Muscle of leg (tissue), 11 donors: ENCODE results near the gene CCDC141. TPM values are rescaled to one million over a fixed set of nuclear protein-coding genes. Genes with fewer than 3 reads are reported as not detected.

Source experiments
- DNase-seq: peaks from one replicate; pipeline ENCODE4 v3.0.0; 2013
- H3K27ac ChIP-seq: one replicate; pipeline ENCODE4 v1.5.1; 2013; ENCODE audit warnings: mild to moderate bottlenecking, low read length, control low read depth
- H3K27me3 ChIP-seq: one replicate; pipeline ENCODE4 v1.6.1; 2013; ENCODE audit warnings: low read length; ENCODE audit not compliant: control insufficient read depth, insufficient read depth
- H3K36me3 ChIP-seq: one replicate; pipeline ENCODE4 v1.6.1; 2013; ENCODE audit warnings: low read length; ENCODE audit not compliant: control insufficient read depth, insufficient read depth
- H3K4me1 ChIP-seq: one replicate; pipeline ENCODE4 v1.6.1; 2013; ENCODE audit warnings: low read length; ENCODE audit not compliant: control insufficient read depth, insufficient read depth
- H3K4me3 ChIP-seq: one replicate; pipeline ENCODE4 v1.5.1; 2013; ENCODE audit warnings: low read length, control low read depth
- H3K9me3 ChIP-seq: replicated peaks from 2 replicates; pipeline ENCODE4 v1.6.1; 2013; ENCODE audit warnings: low read depth, low read length; ENCODE audit not compliant: control insufficient read depth
- WGBS: methylation state at CpG from one replicate; pipeline ENCODE4 v1.1.5; 2013; ENCODE audit warnings: missing lambda C conversion rate; ENCODE audit not compliant: insufficient coverage; 5-methylcytosine and 5-hydroxymethylcytosine counted together
- polyA plus RNA-seq, 8 donors: library from polyadenylated mRNA; unstranded; fragments of 120-200 nt; gene quantifications; one replicate each; pipeline versions ENCODE4 v1.2.1 to v1.2.3, GENCODE V29; 2013; ENCODE audit warnings: inconsistent platforms in 1 of 8, low replicate concordance in 1 of 8; ENCODE audit not compliant: insufficient read length in 8 of 8, insufficient read depth in 1 of 8
- total RNA-seq: library from RNA; stranded (reverse); fragments of 120-200 nt; gene quantifications from one replicate; pipeline ENCODE4 v1.2.4, GENCODE V29; 2013

CCDC141 gene
- total and polyA plus RNA-seq, 9 donors = 35.7 to 76.1 (median 57.3) TPM

DNA sequence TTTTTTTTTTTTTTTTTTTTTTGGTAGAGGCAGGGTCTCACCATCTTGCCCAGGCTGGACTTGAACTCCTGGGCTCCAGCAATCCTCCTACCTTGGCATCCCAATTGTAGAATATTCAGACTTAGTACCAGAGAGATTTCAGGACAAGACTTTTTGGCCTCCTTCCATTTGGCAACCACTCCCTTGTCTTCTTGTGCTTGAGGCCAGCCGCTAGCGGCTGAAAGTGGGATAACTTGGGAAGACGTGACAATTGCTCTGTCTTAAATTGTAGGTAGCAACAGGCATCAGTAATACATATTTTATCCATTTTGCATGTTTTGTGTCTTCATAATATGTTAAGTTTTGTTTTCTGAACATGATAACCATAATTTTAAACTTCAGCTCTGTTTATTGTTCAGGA lies 189.4 kb downstream of the CCDC141 start:
- no peak overlapping the region for H3K4me3 ChIP-seq
- no peaks in the 10 kb centered on the region for H3K27me3 ChIP-seq
- peaks cover 17% of the 10 kb centered on the region for H3K4me1 ChIP-seq
- peak; percentile 84 for DNase-seq
- no CpG with 5 or more reads among the region's 3 CpGs for WGBS
- H3K27ac ChIP-seq = peak overlapping the region; percentile 54
- H3K36me3 ChIP-seq = no peaks in the 10 kb centered on the region
- no peaks in the 10 kb centered on the region for H3K9me3 ChIP-seq

GRCh38 chr2:178859730-178860129 lies 190.2 kb downstream of the CCDC141 start:
- 60% methylated on average over 1 of the region's 2 CpGs for WGBS
- DNase-seq = peak; percentile 73
- Histone ChIP-seq H3K27me3 (no peaks in the 10 kb centered on the region), H3K36me3 (no peaks in the 10 kb centered on the region), H3K4me3 (no peak overlapping the region), H3K4me1 (peaks cover 17% of the 10 kb centered on the region), H3K9me3 (no peaks in the 10 kb centered on the region), H3K27ac (peak overlapping the region; percentile 68)

- whole genome bisulfite sequencing = 60% methylated on average over 1 of the region's 4 CpGs
- H3K4me1 ChIP-seq = peaks cover 11% of the 10 kb centered on the region
- no peak overlapping the region for H3K4me3 ChIP-seq
- peak overlapping the region; percentile 68 for H3K27ac ChIP-seq
- no peaks in the 10 kb centered on the region for H3K27me3 ChIP-seq
- no peaks in the 10 kb centered on the region for H3K36me3 ChIP-seq
- H3K9me3 ChIP-seq = no peaks in the 10 kb centered on the region
- DNase-seq = peak; percentile 81
Measured at GRCh38 chr2:178858896-178859625, 190.9 kb downstream of the CCDC141 start.

DNA sequence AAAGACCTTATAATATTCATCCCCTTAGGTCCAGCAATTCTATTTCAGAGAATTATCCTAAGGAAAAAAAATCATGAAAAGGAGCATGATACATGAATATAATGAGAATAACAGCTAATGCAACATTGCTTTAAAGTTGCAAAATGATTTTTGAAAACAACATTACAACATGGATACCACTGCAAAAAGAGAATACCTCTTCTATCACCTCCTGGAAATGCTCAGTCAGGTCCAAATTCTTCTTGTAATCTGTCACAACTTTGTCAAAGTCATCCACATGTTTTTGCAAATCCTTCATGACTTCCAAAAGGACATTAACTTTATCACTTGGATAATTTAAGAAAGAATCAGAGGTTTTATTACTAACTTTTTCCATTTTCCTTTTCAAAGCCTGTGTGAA lies 194.8 kb downstream of the CCDC141 start:
- no peak overlapping the region for H3K27ac ChIP-seq
- H3K4me1 ChIP-seq = no peaks in the 10 kb centered on the region

GRCh38 chr2:178848335-178848734 lies 201.6 kb downstream of the CCDC141 start:
- no peaks in the 10 kb centered on the region for H3K9me3 ChIP-seq
- no peaks in the 10 kb centered on the region for H3K27me3 ChIP-seq
- H3K4me1 ChIP-seq = peaks cover 9% of the 10 kb centered on the region
- H3K4me3 ChIP-seq = no peak overlapping the region
- no peak overlapping the region for H3K27ac ChIP-seq
- DNase-seq = no peak
- WGBS = 93% methylated on average over 5 of the region's 5 CpGs
- peaks cover 7% of the 10 kb centered on the region for H3K36me3 ChIP-seq

More for the DNA sequence above, 194.8 kb downstream of the CCDC141 start:
- H3K36me3 ChIP-seq = no peaks in the 10 kb centered on the region
- DNase-seq = no peak
- H3K4me3 ChIP-seq = no peak overlapping the region
- no peaks in the 10 kb centered on the region for H3K9me3 ChIP-seq
- no peaks in the 10 kb centered on the region for H3K27me3 ChIP-seq

GRCh38 chr2:178846458-178846802 lies 203.5 kb downstream of the CCDC141 start:
- no peak overlapping the region for H3K4me3 ChIP-seq
- no peaks in the 10 kb centered on the region for H3K9me3 ChIP-seq
- 50% methylated on average over 1 of the region's 2 CpGs for WGBS
- no peak overlapping the region for H3K27ac ChIP-seq
- H3K36me3 ChIP-seq = peaks cover 7% of the 10 kb centered on the region
- no peaks in the 10 kb centered on the region for H3K27me3 ChIP-seq
- no peak for DNase-seq
- H3K4me1 ChIP-seq = peaks cover 9% of the 10 kb centered on the region

- Histone ChIP-seq H3K4me3 (no peak overlapping the region), H3K27ac (peak overlapping the region; percentile 49)
- WGBS = no CpG with 5 or more reads among the region's 2 CpGs
Measured at GRCh38 chr2:178845566-178846457, 204.1 kb downstream of the CCDC141 start.

DNA sequence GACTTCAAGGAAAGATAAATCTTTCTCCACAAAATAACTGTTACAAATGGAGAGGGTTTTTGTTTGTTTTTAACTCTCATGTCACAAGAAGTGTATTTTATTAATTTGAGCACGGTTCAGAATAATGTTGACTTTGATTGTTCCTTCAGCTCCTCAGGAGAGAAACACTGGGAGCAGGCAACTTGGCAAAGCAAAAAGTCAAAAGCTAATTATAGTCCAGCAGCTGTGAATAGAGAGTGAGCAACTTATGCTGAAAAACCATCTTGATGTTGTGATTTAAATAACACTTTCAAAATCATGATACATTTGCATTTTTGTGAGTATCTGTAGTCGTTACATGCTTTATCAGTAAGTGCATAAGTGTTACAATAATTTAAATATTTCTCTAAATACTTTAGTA lies 205.2 kb downstream of the CCDC141 start:
- Histone ChIP-seq H3K27me3 (no peaks in the 10 kb centered on the region), H3K9me3 (no peaks in the 10 kb centered on the region), H3K36me3 (peaks cover 7% of the 10 kb centered on the region), H3K27ac (peak overlapping the region; percentile 49), H3K4me1 (peaks cover 9% of the 10 kb centered on the region), H3K4me3 (no peak overlapping the region)
- DNase-seq = peak; percentile 53
- 50% methylated on average over 1 of the region's 2 CpGs for WGBS

More at GRCh38 chr2:178845566-178846457, 204.1 kb downstream of the CCDC141 start:
- Histone ChIP-seq H3K27me3 (no peaks in the 10 kb centered on the region), H3K9me3 (no peaks in the 10 kb centered on the region), H3K4me1 (peaks cover 9% of the 10 kb centered on the region), H3K36me3 (peaks cover 7% of the 10 kb centered on the region)
- peak; percentile 92 for DNase-seq

DNA sequence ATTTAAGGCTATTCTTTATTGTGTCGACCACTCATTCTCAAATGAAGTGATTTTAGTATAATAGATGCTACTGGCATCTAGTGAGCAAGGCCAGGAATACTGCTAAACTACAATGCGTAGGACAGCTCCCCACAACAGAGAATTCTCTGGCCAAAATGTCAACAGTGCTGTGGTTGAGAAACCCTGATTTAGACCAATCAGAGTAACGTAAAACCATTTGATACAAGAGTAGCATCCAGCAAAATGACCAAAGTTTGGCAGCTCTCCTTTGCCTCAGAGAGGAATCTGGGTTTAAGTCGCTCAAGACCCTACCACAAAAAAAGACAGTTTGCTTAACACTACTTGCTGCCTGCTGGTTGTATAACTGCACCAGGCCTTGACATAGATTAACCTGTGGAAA lies 205.7 kb downstream of the CCDC141 start:
- Histone ChIP-seq H3K27ac (peak overlapping the region; percentile 49), H3K4me1 (peaks cover 9% of the 10 kb centered on the region), H3K9me3 (no peaks in the 10 kb centered on the region), H3K27me3 (no peaks in the 10 kb centered on the region), H3K4me3 (no peak overlapping the region), H3K36me3 (peaks cover 7% of the 10 kb centered on the region)
- DNase-seq = no peak
- WGBS = 55% methylated on average over 2 of the region's 4 CpGs

DNA sequence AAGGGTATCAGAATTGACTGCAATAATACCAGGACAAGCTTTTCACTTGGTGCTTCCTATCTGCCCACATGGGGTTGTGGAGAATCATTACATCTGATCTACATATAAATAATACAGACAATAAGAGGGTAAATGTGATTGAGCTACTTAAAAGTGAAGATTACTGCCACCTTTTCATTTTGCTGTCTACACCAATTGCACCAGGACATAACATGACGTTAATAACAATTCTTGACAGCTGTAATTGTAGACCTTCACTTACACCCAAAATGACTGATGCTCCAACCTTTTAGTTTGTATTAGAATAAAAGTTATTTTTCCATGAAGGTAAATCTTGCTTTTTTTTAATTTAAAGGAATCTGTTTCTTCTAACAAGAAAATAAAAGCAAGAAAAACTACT lies 206.2 kb downstream of the CCDC141 start:
- Histone ChIP-seq H3K27ac (no peak overlapping the region), H3K27me3 (no peaks in the 10 kb centered on the region), H3K4me3 (no peak overlapping the region), H3K36me3 (peaks cover 7% of the 10 kb centered on the region), H3K4me1 (peaks cover 9% of the 10 kb centered on the region), H3K9me3 (no peaks in the 10 kb centered on the region)
- no CpG with 5 or more reads among the region's 1 CpG for WGBS
- no peak for DNase-seq
